C4-2B (cell line): ENCODE measurements around the gene SEMA3B.

Source experiments
- CTCF ChIP-seq: fragments of 450-650 bp; conservative IDR thresholded peaks from 2 replicates; pipeline ENCODE4 v1.5.1; 2017; ENCODE audit warnings: mild to moderate bottlenecking
- ZFX ChIP-seq: fragments of 450-650 bp; IDR thresholded peaks from 2 replicates; pipeline ENCODE4 v1.6.1; 2017

- TF ChIP-seq CTCF (no peak), ZFX (no peak)
Measured at GRCh38 chr3:50314816-50315215, 45.9 kb downstream of the SEMA3B start.
